NCI-H345 treated with DMSO at 0.1 percent for 48 hours (cell line): ENCODE results near the gene GAK.

ENCODE experiments used
- DNase-seq: peaks from one replicate; lab custom pipeline; 2025; ENCODE audit not compliant: unreplicated experiment; lab: John Stamatoyannopoulos, UW

Gene GAK

DNA sequence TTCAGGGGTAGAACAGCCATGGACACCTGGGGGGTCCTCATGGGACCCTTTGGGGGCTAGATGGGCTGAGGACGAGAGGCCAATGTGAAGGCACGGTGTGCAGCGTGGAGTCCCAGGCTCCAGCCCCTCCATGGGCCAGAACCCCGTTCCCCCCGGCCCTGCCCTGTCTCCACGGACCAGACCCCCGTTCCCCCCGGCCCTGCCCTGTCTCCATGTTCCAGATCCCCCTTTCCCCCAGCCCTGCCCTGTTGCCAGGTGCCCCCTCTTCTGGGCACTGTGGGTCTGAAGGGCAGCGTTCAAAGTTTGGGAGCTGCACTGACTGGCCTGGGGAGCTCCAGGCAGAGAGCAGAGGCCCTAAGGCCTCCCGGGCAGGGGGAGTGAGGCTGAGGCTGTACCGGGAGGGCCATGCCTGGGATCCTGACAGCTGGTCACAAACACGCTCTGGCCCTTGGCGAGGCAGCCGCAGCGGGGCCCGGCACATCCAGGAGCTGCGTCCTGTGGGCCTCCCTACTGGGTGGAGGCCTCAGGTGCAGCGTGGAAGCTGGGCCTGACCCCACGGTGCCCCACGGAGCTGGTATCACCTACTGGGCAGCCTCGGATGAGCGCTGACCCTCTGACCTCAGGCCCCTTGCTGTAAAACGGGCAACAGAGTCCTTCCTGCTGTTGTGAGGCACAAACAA, 32.4 kb upstream of the GAK start:
- no peak for DNase-seq

DNA sequence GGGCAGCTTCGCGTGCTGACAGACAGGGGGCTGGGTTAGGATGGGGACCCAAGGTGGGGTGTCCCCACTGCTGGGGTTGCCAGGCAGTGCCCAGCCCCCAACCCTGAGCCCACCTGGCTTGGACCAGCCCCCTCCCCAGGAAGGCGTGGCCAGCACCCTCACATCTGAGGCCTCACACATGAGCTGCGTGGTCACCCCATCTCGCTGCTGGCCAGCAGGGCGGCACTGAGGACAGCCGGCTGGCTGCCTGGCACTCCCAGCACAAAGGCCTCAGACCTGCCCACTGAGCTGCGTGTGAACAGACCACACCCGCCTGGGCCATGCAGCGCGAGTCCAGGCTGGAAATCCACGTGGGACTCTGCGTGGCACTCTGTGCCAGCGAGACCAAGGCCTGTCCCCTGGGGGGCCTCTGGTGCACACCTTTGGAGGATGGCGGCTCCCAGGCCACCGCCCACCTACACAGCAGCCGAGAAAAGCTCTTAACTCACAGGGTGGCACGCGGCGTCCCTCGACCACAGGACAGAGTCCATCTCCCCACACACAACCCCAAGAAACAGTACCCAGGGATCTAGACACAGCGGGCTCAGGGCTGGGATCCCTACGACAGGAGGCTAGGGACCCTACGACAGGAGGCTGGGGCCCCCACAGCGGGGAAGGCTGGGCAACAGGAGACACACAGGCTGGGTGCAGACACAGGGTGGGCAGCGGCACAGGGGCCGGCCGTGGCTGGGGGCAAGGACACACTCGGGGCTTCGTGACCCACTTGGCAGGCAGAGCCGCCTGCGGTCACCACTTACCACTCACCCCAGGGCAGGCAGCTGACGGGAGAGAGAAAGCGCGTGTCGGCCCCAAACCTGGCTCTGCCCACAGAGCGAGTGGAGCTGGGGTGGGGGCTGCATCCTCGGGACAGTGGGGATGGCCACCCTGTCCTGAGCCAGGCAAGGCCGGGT, 31.4 kb upstream of the GAK start:
- no peak for DNase-seq

DNA sequence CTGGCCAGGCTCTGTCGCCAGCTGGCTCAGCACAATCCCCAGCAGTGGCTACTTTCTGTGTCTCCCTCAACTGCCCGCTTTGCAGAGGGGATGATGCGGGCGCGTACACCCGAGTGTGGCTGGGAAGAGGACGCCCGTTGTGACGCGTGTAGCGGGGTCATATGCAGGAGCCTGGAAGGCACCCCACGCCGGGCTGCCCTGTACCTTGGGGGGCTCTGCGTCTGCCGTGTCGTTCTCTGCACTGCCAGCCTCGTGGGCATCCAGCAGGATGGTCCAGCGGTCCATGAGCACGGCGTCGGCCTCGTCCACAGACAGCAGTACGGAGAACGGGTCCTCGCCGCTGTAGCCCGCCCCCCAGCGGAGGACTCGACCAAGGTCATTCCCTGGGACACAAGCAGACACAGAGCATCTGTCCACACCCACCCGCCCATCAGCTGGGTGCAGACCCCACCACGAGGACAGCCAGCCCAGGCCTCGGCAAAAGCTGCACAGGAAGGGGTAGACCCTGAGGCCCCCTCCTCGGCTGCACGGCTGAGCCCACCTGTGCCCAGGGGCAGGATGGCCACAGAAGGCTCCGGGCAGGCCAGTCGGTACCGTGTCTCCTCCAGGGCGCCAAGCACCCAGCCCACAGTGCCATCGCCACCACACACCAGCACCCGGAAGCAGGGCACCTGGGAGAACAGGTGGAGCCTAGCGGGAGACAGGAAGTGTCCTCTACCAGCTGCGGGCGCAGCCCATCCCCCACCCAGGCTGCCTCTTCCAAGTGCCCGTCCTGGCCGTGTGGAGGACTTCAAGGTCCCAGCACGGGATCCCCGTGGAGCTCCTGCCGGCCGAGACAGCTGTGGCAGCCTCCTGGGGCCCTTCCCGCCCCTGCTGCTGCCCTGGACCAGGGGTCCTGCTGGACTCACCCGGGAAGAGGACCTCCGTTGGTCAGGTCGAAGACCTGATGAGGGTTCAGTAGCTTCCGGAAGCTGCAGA, 30.4 kb upstream of the GAK start:
- DNase-seq = no peak

DNA sequence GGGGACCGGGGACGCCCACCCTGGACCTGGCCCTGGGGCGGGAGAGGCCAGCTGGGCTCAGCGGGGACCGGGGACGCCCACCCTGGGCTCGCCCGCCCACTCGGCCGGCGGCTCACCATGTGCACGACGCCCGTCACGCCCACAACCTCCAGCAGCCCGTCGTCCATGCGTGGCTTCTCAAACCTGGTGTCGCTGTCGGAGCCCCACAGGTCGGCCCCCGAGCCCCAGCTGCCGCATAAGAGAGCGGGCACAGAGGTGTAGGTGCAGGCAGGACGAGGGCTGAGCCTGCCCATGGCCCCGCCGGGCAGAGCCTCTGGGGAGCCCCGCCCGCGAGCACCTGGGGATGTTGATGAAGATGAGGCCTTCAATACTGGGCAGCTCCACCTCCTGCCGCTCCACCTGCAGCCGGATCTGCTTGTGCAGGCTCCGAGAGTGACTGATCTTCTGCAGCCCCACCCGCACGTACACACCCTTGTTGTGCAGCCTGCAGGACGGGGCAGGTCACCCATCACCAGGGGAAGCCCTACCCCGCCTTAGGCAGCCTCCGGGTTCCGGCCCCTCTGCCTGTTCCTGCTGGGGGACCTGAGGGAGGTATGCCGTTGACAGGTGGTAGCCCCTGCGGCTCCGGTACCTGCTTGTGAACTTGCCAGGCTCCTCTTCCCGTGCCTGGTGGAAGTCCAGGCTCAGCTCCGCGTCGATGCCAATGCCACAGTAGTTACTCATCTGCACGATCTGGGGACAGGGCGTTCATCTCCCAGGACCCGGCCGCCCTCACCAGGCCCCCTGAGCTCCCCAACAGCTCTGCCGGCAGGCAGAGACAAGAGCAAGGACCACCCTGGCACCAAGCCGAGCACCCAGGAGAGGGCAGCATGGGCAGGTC, 29.5 kb upstream of the GAK start:
- no peak for DNase-seq

DNA sequence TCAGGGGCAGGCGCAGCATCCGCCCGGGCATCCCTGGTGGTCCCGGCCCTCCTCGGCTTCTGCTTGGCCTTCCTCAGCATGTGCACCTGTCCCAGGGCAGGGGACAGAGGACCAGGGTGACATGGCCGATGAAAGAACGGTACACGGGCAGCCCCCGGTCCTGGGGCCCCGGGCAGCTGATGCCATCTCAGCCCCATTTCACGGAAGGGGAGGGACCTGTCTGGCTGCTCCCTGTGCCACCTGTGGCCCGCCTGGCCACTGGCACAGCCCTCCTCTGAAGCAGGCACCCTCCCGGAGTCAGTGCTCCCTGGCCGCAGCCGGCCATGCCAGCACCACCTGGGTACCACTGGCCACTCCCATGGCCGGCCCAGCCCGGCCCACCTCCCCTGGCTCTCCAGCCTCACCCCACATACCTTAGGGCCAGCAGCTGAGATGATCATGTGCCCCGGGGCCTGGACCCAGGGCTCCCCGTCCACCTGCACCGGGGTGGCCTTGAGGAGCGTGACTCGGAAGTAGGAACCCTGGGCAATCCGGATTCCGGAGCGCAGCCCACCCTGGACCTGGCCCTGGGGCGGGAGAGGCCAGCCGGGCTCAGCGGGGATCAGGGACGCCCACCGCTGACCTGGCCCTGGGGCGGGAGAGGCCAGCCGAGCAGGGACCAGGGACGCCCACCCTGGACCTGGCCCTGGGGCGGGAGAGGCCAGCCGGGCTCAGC, 28.7 kb upstream of the GAK start:
- DNase-seq = no peak

DNA sequence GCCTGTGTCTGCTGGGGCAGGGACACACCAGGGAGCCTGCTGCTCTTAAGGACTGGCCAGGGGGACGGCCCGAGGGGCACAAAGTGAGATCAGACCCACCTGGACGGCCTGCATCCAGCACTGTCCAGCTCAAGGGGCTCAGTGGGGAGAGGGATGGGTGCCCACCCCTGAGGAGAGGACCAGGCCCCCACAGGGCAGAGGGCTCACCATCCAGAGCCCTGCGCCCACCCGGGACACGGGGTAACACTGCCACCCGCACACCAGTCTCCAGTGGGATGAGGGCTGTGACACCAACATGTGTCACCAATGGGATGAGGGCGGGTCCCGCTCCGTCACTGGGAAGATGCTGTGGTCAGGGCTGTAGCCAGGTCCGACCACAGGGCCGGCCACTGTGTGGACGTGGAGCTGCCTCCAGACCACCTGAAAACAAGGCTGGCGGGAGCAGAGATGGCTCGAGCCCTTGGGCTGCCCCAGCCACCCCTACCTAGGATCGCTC, 28.1 kb upstream of the GAK start:
- DNase-seq = no peak

DNA sequence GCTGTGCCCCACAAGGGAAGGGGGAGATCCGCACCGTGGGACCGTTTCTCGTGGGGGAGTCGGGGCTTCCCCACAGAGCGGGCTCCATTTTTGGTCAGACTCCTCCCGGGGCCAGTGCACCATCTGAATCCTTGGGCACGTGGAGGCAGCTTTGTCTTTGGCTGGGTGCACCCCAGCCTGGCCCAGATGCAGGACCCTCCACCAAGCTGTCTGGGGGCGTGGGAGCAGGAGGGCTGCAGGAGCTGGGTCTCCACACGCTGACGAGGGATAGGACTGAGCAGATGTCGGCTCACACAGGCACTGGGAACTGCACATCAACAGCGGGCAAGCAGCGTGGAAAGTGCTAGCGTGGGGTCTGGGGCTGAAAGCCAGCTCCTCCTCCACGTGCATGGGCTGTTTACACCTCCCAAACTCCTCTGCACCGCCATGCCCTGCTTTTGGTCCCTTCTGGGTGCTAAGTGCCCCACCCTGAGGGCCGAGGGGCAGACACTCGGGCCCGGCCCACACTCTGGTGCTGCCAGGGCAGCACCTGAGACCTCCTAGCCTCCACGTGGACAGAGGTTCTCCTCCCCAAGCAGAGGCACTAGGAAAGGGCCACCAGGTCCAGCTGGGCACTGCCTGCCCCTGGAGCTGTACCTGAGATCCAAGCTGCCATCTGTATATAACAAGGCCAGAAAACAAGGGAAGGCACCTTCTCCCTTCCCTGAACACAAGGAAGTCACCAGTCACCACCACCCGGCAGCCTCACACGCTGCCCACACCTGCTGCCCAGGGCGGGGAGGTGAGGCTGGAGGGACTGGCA, 27.4 kb upstream of the GAK start:
- no peak for DNase-seq

DNA sequence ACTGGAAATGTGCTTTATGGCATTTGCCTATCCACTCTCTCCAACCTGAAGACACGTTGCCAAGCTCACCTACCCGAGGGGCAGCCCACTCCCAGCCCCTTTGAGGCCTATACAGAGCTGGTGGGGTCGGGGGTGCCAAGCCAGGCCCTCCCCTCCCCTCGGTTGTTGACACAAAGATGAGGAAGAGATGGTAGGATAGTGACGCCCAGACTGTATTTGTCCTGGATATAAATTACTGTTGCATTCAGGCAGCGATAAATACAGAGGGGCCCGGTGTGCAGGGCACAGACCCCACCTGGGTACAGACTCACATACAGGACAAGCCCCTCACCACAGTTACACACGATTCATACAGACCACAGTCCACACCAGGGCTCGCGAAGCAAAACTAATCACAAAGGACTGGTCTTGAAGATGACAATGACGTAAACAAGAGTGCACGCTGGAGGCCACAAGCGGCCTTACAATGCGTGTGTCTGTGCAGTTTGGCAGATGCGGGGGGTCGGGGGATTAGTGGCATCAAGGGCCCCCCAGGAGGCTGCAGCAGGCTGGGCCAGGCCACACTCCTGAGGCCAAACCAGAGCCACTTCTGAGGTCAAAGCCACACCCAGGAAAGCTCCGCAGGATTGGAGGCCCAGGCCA, 26.7 kb upstream of the GAK start:
- DNase-seq = no peak

DNA sequence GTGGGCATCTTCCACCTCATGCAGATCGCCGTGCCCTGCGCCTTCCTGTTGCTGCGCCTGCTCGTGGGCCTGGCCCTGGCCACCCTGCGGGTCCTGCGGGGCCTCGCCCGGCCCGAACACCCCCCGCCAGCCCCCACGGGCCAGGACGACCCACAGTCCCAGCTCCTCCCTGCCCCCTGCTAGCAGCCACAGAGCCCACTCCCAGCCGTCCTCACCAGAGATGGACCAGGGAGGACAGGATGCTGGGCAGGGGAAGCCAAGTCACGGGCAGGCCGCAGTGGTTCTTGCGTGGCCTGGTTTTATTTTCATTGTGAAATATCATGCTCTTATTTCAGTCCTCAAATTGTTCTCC, 26.2 kb upstream of the GAK start:
- DNase-seq = no peak

DNA sequence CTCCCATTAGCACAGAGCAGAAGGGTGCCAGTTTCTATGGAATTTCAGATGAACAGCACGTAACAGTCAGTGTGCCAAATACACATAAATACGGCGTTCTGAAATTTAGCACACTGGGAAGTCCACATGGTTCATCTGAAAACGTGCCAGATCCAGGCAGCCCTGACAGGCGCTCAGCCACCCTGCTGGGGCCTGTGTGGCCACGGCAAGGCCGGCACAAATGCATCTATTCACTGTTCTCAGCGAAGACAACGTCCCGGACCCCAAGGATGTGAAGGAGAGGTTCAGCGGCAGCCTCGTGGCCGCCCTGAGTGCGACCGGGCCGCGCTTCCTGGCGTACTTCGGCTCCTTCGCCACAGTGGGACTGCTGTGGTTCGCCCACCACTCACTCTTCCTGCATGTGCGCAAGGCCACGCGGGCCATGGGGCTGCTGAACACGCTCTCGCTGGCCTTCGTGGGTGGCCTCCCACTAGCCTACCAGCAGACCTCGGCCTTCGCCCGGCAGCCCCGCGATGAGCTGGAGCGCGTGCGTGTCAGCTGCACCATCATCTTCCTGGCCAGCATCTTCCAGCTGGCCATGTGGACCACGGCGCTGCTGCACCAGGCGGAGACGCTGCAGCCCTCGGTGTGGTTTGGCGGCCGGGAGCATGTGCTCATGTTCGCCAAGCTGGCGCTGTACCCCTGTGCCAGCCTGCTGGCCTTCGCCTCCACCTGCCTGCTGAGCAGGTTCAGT, 25.6 kb upstream of the GAK start:
- no peak for DNase-seq

DNA sequence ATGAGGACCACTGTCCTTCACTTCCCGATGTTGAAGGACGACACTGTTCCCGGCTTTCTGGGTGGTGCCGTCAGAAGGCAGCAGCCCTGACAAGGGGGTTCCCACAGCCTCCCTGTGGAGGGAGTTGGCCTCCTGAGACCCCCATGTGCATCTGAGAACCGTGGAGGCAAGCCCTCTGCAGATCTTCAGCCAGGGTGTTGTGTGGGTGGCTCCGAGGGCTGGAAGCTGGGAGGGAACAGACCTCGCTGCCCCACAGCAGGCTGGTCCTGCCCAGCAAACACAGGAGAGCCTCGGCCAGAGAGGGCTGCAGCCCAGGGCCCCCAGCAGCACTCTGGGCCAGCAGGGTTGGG, 25.1 kb upstream of the GAK start:
- no peak for DNase-seq

DNA sequence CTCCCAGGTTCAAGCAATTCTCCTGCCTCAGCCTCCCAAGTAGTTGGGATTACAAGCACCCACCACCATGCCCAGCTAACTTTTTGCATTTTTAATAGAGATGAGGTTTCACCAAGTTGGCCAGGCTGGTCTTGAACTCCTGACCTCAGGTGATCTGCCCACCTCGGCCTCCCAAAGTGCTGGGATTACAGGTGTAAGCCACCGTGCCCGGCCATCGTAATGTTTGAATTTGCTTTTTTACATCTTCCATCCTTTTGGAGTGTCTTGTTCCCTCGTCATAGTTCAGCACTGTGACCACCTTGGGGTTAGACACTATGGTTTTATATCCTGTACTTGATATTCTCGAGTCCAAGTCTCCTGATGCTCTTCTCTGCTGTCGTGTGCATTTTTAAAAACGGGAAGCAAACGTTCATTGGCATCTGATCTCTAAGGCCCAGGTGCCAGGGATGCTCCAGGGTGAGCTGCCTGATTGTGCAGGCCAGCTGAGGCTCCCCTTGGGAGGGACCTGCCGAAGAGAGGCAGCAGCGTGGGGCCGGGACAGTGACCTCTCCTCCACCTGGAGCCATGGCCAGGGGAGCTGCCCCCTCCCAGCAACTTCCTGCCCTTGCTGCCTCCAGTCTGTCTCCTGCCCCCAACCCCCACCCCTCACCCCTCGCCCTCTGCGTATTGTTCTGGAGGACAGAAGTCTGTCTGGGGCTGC, 24.6 kb upstream of the GAK start:
- no peak for DNase-seq

DNA sequence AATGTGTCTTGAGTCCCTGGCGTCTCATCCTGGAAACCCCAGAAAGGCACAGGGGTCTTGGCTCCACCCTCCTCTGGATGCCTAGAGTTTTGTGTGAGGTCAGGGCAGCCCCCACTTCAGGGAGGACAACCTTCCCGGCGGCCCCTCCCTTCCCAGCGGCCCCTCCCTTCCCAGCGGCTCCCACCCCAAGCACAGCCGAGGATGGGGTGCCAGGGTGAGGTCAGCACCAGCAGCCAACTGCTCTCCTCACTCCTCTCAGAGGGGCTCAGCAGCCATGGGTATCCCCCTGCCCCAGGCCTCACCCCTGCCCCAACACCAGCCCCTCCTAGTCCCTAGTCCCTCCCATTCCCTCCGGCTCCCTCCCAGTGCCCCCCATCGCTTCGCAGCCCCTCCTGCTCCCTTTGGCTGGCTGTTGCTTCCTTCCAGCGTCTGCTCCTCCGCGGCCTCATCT, 23.8 kb upstream of the GAK start:
- no peak for DNase-seq

DNA sequence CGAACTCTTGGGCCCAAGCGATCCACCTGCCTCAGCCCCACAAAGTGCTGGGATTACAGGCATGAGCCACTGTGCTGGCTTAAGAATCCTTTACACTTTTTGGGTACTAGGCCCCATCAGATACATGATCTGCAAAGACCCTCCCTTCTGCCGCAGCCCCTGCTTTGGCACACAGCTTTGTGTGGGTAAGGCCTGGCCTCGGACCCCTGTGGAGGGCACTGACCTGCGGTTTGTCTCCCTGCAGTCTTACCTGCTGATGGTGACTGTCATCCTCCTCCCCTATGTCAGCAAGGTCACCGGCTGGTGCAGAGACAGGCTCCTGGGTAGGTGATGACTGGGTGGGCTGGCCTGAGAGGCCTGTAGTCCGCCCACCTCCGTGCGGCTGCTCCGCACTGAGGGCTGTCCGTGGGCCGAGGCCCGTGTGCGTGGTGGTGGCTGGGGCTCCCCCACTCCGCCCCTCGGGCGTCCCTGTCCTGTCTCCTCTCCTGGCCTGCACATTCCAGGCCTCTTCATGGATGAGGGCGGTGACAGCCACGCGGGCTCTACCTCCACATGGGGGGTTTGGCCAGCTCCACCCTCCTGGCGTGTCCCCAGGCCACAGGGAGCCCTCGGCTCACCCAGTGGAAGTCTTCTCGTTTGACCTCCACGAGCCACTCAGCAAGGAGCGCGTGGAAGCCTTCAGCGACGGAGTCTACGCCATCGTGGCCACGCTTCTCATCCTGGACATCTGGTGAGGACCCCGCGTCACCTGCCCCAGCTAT, 23.2 kb upstream of the GAK start:
- DNase-seq = no peak

DNA sequence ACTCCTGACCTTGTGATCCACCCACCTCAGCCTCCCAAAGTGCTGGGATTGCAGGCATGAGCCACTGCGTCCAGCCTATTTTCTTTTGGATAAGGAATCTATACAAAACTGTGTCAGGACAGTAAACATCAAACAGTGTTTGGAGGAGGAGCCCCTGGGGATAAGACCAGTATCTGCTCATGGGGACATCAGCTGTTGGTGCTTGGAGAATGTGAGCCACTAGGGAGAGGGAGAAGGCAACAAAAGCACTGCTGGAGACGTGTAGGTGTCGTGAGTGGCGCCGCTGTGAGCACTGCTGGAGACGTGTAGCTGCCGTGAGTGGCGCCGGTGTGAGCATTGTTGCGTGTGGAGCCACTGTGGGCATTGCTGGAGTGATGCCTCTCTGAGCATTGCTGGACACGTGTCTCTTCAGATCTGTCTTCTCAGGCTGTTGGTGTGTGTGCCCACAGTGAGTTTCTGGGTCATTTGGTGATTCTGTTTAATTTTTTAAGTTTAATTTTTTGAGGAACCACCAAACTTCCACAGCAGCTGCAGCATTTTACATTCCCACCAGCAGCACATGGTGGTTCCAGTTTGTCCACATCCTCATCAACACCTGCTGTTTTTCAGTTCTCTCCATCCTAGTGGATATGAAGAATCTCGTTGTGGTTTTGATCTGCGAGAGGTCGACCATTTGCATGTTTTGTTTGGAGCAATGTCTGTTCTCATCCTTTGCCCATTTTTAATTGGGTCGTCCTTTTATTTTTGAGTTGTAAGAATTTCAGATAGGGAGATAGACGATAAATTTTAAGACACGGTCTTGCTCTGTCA, 22.3 kb upstream of the GAK start:
- DNase-seq = no peak

DNA sequence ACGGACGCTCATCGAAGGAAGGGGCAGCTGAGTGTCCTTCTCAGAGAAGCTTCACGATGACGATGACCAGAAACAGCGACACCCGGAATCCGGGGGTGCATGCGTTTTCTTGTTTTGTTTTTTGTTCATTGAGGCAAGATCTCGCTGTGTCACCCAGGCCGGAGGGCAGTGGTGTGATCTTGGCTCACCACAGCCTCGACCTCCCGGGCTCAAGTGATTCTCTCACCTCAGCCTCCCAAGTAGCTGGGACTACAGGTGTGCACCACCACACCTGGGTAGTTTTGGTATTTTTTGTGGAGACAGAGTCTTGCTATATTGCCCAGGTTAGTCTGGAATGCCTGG, 21.4 kb upstream of the GAK start:
- DNase-seq = no peak
